ENCODE measurements around the gene TNS1.

Gene TNS1

DNA sequence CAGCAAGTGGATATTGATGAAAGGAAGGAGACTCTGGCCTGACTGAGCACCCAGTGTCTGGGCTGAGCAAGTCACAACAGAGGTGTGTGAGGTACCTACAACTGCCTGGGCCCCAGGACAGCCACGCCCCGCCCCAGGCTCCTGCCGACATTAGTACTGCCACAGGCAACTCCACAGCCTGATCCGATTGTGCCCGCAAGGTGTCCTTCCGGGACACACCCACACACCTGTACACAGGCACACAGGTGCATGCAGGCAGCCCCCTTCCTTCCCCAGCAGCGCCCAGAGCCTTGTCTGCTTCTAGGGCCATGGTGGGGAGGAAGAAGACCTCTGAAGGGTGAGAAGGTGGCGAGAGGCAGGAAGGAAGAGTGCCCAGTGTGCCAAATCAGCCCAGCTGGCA is 83.6 kb downstream of the TNS1 start:
- Histone ChIP-seq H3K27ac (no peak overlapping the region), H3K4me1 (ENCODE audit: low read depth, poor library complexity, severe bottlenecking) (no peaks in the 10 kb centered on the region), H3K4me3 (IDR thresholded peaks at IDR 0.05; ENCODE audit: insufficient read depth, low read depth, low read length) (no peak overlapping the region), H3K9ac (no peak overlapping the region), H3K4me2 (no peak overlapping the region), H4K20me1 (ENCODE audit: insufficient read depth) (no peaks in the 10 kb centered on the region), H3K36me3 (ENCODE audit: insufficient read depth) (no peaks in the 10 kb centered on the region), H3K79me2 (ENCODE audit: insufficient read depth, low read depth) (no peaks in the 10 kb centered on the region), H3K27me3 (ENCODE audit: insufficient read depth, low read depth) (no peaks in the 10 kb centered on the region), H2AFZ (ENCODE audit: low read depth) (no peak overlapping the region)
- TF ChIP-seq, protein P1, sequence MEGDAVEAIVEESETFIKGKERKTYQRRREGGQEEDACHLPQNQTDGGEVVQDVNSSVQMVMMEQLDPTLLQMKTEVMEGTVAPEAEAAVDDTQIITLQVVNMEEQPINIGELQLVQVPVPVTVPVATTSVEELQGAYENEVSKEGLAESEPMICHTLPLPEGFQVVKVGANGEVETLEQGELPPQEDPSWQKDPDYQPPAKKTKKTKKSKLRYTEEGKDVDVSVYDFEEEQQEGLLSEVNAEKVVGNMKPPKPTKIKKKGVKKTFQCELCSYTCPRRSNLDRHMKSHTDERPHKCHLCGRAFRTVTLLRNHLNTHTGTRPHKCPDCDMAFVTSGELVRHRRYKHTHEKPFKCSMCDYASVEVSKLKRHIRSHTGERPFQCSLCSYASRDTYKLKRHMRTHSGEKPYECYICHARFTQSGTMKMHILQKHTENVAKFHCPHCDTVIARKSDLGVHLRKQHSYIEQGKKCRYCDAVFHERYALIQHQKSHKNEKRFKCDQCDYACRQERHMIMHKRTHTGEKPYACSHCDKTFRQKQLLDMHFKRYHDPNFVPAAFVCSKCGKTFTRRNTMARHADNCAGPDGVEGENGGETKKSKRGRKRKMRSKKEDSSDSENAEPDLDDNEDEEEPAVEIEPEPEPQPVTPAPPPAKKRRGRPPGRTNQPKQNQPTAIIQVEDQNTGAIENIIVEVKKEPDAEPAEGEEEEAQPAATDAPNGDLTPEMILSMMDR (conservative IDR thresholded peaks at IDR 0.05; ENCODE audit: low read depth, low read length), result no peak

DNA sequence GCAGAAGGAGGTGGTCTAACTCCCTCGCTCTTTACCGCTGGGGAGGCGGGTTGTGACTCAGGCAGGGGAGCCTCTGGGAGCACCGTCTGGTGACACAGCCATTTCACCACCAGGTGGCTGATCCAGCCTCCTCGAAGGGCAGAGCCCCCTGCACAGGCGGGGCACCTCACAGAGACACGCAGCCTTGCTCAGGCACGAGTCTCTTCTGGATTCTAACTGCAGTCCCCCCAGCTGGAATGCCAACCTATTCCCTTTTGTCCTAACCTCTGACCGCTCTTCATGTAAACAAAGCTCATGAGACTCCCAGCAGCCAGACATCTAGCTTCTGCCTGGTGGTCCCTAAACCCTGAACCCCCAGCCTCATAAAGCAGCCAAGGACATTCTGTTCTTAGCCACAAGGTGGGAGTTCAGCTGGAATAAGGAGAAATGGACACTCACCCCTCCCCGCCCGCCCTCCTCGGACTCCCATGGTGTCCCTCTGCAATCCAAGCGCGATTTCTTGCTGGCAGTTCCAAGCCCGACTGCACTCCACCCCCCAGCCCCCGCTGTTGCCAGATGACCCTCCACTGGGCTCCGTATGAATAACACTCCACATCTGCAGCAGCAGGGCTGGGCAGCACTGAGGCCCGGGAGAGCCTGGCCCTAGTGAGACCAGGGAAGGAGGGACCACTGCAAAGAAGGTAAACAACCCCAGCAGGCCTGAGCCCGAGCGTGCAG is 84.3 kb downstream of the TNS1 start:
- Histone ChIP-seq H3K27ac (no peak overlapping the region), H3K36me3 (ENCODE audit: insufficient read depth) (no peaks in the 10 kb centered on the region), H4K20me1 (ENCODE audit: insufficient read depth) (no peaks in the 10 kb centered on the region), H3K4me1 (ENCODE audit: low read depth, poor library complexity, severe bottlenecking) (no peaks in the 10 kb centered on the region), H2AFZ (ENCODE audit: low read depth) (no peak overlapping the region), H3K4me2 (no peak overlapping the region), H3K9ac (no peak overlapping the region), H3K27me3 (ENCODE audit: insufficient read depth, low read depth) (no peaks in the 10 kb centered on the region), H3K79me2 (ENCODE audit: insufficient read depth, low read depth) (no peaks in the 10 kb centered on the region), H3K4me3 (IDR thresholded peaks at IDR 0.05; ENCODE audit: insufficient read depth, low read depth, low read length) (no peak overlapping the region)
- TF ChIP-seq, protein P1 (conservative IDR thresholded peaks at IDR 0.05; ENCODE audit: low read depth, low read length), result no peak

DNA sequence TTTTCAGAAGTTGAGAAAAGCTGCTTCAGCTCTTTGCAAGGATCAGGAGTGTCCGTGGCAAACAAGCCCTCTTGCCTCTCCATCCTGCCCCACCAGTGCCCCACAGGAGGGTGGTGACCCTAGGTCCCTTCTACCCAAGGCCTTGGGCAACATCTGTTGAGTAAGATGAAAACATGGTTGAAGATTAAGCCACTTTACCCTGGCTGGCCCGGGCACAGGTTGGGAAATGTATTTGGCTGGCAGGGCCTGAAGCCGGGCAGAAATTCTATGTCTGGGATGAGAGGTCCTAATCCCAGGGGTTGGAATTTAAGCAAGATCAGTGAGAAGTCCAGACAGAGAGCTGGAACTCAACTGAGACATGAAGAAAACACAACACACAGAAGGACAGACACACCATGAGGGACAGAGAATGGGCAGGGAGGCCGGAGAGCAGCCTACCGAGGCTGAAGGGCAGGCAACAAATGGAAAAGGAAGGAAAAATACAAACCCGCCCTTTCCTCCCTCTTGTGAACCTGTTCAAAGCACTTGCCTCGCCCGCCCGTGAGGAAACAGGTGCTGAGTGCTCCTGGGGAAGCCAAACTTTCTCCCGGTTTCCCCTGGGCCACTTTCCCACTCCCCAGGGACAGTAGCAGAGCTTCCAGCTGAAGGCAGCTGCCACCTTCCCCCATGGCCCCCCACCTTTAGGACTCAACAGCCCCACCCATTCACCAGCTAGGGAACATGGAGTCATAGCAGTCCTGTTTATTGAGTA is 86.1 kb downstream of the TNS1 start:
- Histone ChIP-seq H3K9ac (no peak overlapping the region), H3K27me3 (ENCODE audit: insufficient read depth, low read depth) (no peaks in the 10 kb centered on the region), H2AFZ (ENCODE audit: low read depth) (no peak overlapping the region), H3K4me2 (no peak overlapping the region), H3K36me3 (ENCODE audit: insufficient read depth) (no peaks in the 10 kb centered on the region), H4K20me1 (ENCODE audit: insufficient read depth) (no peaks in the 10 kb centered on the region), H3K4me3 (IDR thresholded peaks at IDR 0.05; ENCODE audit: insufficient read depth, low read depth, low read length) (no peak overlapping the region), H3K4me1 (ENCODE audit: low read depth, poor library complexity, severe bottlenecking) (no peaks in the 10 kb centered on the region), H3K27ac (no peak overlapping the region), H3K79me2 (ENCODE audit: insufficient read depth, low read depth) (no peaks in the 10 kb centered on the region)
- TF ChIP-seq, protein P1 (conservative IDR thresholded peaks at IDR 0.05; ENCODE audit: low read depth, low read length), result no peak

DNA sequence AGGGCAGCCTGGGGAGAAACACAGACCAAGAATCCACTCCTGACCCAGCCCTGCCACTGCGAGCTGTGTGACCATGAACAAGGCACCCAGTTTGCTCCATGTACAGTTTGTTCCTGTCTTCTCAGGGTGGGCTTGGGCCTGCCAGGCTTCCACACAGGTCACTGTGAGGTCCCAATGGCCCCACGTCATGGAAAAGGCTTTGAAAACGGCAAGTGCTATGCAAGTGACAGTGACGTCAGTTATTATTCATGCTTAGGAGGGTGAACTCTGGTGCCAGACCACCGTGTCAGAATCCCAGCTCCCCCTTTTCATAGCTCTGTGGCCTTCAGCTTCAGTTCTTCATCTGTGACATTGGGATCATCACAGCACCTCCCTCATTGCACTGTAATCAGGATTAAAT is 87.1 kb downstream of the TNS1 start:
- Histone ChIP-seq H3K27me3 (ENCODE audit: insufficient read depth, low read depth) (no peaks in the 10 kb centered on the region), H3K9ac (no peak overlapping the region), H2AFZ (ENCODE audit: low read depth) (no peak overlapping the region), H3K4me3 (IDR thresholded peaks at IDR 0.05; ENCODE audit: insufficient read depth, low read depth, low read length) (no peak overlapping the region), H3K79me2 (ENCODE audit: insufficient read depth, low read depth) (no peaks in the 10 kb centered on the region), H3K36me3 (ENCODE audit: insufficient read depth) (no peaks in the 10 kb centered on the region), H3K4me2 (no peak overlapping the region), H3K27ac (no peak overlapping the region), H4K20me1 (ENCODE audit: insufficient read depth) (no peaks in the 10 kb centered on the region), H3K4me1 (ENCODE audit: low read depth, poor library complexity, severe bottlenecking) (no peaks in the 10 kb centered on the region)
- TF ChIP-seq, protein P1 (conservative IDR thresholded peaks at IDR 0.05; ENCODE audit: low read depth, low read length), result no peak

Data from KMS-11 (cell line).